Neuronal stem cell (in vitro differentiated cells): ENCODE measurements around the gene EPHB4.

Source experiments
- DNase-seq: peaks from one replicate; pipeline ENCODE4 v3.0.0-alpha.2; 2013; ENCODE audit warnings: low spot score
- H2AFZ ChIP-seq: one replicate; pipeline ENCODE4 v1.6.1; 2013; ENCODE audit warnings: mild to moderate bottlenecking, low read length, inconsistent platforms
- H2AK5ac ChIP-seq: 2 replicates; pipeline ENCODE4 v1.6.1; 2013; ENCODE audit warnings: low read depth, mild to moderate bottlenecking, inconsistent platforms, low read length, moderate library complexity, mixed read lengths
- H2BK120ac ChIP-seq: 2 replicates; pipeline ENCODE4 v1.6.1; 2013; ENCODE audit warnings: low read depth, mild to moderate bottlenecking, inconsistent platforms, low read length, moderate library complexity, mixed read lengths
- H2BK12ac ChIP-seq: one replicate; pipeline ENCODE4 v1.6.1; 2013; ENCODE audit warnings: low read length, inconsistent platforms
- H2BK15ac ChIP-seq: 2 replicates; pipeline ENCODE4 v1.6.1; 2013; ENCODE audit warnings: mild to moderate bottlenecking, low read length, inconsistent platforms, mixed read lengths
- H2BK5ac ChIP-seq: one replicate; pipeline ENCODE4 v1.6.1; 2013; ENCODE audit warnings: inconsistent platforms, mild to moderate bottlenecking, low read length, moderate library complexity
- H3K14ac ChIP-seq: one replicate; pipeline ENCODE4 v1.6.1; 2013; ENCODE audit warnings: low read length, inconsistent platforms
- H3K18ac ChIP-seq: 2 replicates; pipeline ENCODE4 v1.6.1; 2013; ENCODE audit warnings: low read length, inconsistent platforms
- H3K23ac ChIP-seq: 2 replicates; pipeline ENCODE4 v1.6.1; 2013; ENCODE audit warnings: low read depth, mild to moderate bottlenecking, mixed read lengths, low read length, inconsistent platforms; ENCODE audit not compliant: poor library complexity
- H3K27ac ChIP-seq: replicated peaks from 3 replicates; pipeline ENCODE4 v1.5.1; 2013; ENCODE audit warnings: low read length, inconsistent platforms
- H3K27me3 ChIP-seq, 3 experiments: 2 replicates each; pipeline ENCODE4 v1.6.1; 2013; ENCODE audit warnings: low read length in 3 of 3, mild to moderate bottlenecking in 2 of 3, inconsistent platforms in 1 of 3, low read depth in 1 of 3, mixed read lengths in 1 of 3, moderate library complexity in 1 of 3; ENCODE audit not compliant: control insufficient read depth in 3 of 3, insufficient read depth in 3 of 3
- H3K36me3 ChIP-seq, 2 donors: replicated peaks in 1 of 2; 2 replicates each; pipeline ENCODE4 v1.6.1; 2013; ENCODE audit warnings: low read length in 2 of 2; ENCODE audit not compliant: control insufficient read depth in 2 of 2, insufficient read depth in 2 of 2
- H3K4ac ChIP-seq: 2 replicates; pipeline ENCODE4 v1.6.1; 2013; ENCODE audit warnings: inconsistent platforms, mild to moderate bottlenecking, low read length, moderate library complexity
- H3K4me1 ChIP-seq, 2 donors: 1 replicate in 1 of 2; 2 replicates in 1 of 2; pipeline ENCODE4 v1.6.1; 2013; ENCODE audit warnings: low read length in 2 of 2, low read depth in 1 of 2; ENCODE audit not compliant: control insufficient read depth in 2 of 2, insufficient read depth in 1 of 2
- H3K4me2 ChIP-seq: one replicate; pipeline ENCODE4 v1.6.1; 2013; ENCODE audit warnings: mild to moderate bottlenecking, low read length, inconsistent platforms; ENCODE audit not compliant: insufficient read depth, poor library complexity, severe bottlenecking
- H3K4me3 ChIP-seq, 2 donors: 2 replicates each; pipeline ENCODE4 v1.5.1; 2013; ENCODE audit warnings: low read length in 2 of 2, mild to moderate bottlenecking in 2 of 2, inconsistent platforms in 1 of 2, moderate library complexity in 1 of 2
- H3K79me1 ChIP-seq: one replicate; pipeline ENCODE4 v1.6.1; 2013; ENCODE audit warnings: low read depth, mild to moderate bottlenecking, inconsistent platforms, low read length, moderate library complexity
- H3K9ac ChIP-seq: one replicate; pipeline ENCODE4 v1.6.1; 2013; ENCODE audit warnings: mild to moderate bottlenecking, low read depth, low read length, inconsistent platforms; ENCODE audit not compliant: poor library complexity
- H3K9me3 ChIP-seq, 2 donors: replicated peaks in 1 of 2; 2 replicates each; pipeline versions ENCODE3 to v1.6.1; 2013; ENCODE audit warnings: low read length in 2 of 2, mild to moderate bottlenecking in 2 of 2, inconsistent platforms in 1 of 2, low read depth in 1 of 2, mixed read lengths in 1 of 2, moderate library complexity in 1 of 2; ENCODE audit not compliant: control insufficient read depth in 2 of 2, insufficient read depth in 1 of 2
- H4K8ac ChIP-seq: one replicate; pipeline ENCODE4 v1.6.1; 2013; ENCODE audit warnings: low read depth, mild to moderate bottlenecking, inconsistent platforms, low read length, moderate library complexity
- H4K91ac ChIP-seq: one replicate; pipeline ENCODE4 v1.6.1; 2013; ENCODE audit warnings: low read length, low read depth, mild to moderate bottlenecking, inconsistent platforms; ENCODE audit not compliant: poor library complexity
- WGBS, 2 donors: extraction: QIAGEN DNeasy Blood & Tissue Kit; methylation state at CpG; one replicate each; pipeline ENCODE4 v1.1.7; 2013; ENCODE audit warnings: missing lambda C conversion rate in 2 of 2, mixed read lengths in 1 of 2; ENCODE audit not compliant: insufficient read length in 2 of 2, insufficient replicate concordance in 1 of 2; ENCODE audit errors: extremely low coverage in 2 of 2; 5-methylcytosine and 5-hydroxymethylcytosine counted together

Gene EPHB4

DNA sequence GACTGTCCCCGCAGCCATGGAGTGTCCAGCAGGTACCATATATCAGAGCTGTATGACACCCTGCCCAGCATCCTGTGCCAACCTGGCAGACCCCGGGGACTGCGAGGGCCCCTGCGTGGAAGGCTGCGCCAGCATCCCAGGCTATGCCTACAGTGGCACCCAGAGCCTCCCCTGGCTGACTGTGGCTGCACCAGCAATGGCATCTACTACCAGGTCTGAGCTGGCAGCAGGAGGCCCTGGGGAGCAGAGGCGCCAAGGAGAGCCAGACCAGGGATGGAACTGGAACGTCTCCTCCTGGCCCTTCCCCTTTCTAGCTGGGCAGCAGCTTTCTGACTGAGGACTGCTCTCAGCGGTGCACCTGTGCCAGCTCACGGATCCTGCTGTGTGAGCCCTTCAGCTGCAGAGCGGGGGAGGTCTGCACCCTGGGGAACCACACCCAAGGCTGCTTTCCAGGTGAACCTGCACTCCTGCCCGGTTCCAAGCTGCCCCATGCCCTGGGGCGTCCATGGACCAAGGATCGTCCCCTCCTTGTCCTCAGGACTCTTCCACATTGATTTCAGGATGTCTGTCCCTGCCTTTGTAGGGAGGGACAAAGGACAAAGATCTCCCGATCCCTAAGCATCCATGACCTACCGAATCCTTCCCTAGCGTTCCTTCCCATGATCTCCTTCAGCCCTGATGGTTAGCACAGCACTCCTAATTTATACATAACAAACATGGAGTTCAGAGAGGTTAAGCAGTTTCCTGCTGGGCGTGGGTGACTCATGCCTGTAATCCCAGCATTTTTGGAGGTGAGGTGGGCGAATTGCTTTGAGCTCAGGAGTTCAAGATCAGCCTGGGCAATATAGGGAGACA is 33.3 kb downstream of the EPHB4 start:
- Histone ChIP-seq H2AK5ac (no peak overlapping the region), H3K9me3 (no peaks in the 10 kb centered on the region), H3K4me2 (no peak overlapping the region), H3K4me3 (peak overlapping the region in 1 of 2 donors; percentile 27), H4K91ac (no peak overlapping the region), H3K9ac (no peak overlapping the region), H2BK5ac (no peak overlapping the region), H4K8ac (no peak overlapping the region), H3K27ac (no peak overlapping the region), H2BK12ac (peak overlapping the region; percentile 26), H3K4ac (no peak overlapping the region), H3K18ac (peak overlapping the region; percentile 1), H3K79me1 (no peaks in the 10 kb centered on the region), H3K14ac (peak overlapping the region; percentile 1), H2AFZ (no peak overlapping the region), H3K27me3 (peaks cover 0 to 12% (median 0%) of the 10 kb centered on the region in 3 experiments), H2BK120ac (no peak overlapping the region), H3K23ac (peak overlapping the region; percentile 6), H3K36me3 (no peaks in the 10 kb centered on the region), H2BK15ac (peak overlapping the region; percentile 5), H3K4me1 (peaks cover 3 to 5% of the 10 kb centered on the region in 2 donors)
- no peak for DNase-seq
- no CpG with 5 or more reads among the region's 18 CpGs for WGBS, 2 donors

DNA sequence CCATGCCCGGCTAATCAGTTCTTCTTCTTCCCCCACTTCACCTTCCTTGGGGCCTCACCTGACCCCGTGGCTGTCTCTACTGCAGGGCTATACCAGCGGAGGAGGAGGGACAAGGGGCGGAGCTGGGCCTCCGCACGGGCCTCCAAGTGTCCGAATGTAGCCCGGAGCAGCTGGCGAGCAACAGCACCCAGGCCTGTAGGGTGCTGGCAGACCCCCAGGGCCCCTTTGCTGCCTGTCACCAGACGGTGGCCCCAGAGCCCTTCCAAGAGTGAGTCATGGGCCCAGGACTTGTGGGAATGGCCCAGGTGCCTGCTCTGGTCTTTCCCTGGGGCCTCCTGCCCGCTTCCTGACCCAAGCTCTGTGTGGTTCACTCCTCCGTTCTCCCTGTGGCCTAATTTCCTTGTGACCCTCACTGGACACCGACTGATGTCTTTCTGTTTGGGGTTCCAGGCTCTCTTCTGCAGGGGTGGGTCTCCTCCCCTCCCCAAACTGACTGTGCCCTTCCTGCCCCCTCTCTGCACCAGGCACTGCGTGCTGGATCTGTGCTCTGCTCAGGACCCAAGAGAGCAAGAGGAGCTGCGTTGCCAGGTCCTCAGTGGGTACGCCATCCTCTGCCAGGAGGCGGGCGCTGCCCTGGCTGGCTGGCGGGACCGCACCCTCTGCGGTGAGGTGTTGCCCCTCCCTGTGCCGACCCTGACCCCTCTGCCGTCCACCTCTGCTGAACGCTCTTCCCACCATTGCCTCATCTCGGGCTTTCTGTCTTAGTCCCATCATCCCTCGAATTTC is 35.2 kb downstream of the EPHB4 start:
- Histone ChIP-seq H2AK5ac (no peak overlapping the region), H4K8ac (no peak overlapping the region), H3K9me3 (no peaks in the 10 kb centered on the region), H3K4me1 (peaks cover 3 to 5% of the 10 kb centered on the region in 2 donors), H3K27me3 (peaks cover 0 to 12% (median 0%) of the 10 kb centered on the region in 3 experiments), H2BK5ac (peak overlapping the region; percentile 26), H3K79me1 (no peaks in the 10 kb centered on the region), H3K4ac (no peak overlapping the region), H4K91ac (no peak overlapping the region), H2BK12ac (no peak overlapping the region), H2AFZ (no peak overlapping the region), H3K18ac (no peak overlapping the region), H2BK15ac (no peak overlapping the region), H2BK120ac (no peak overlapping the region), H3K14ac (no peak overlapping the region), H3K36me3 (no peaks in the 10 kb centered on the region), H3K4me2 (no peak overlapping the region), H3K9ac (no peak overlapping the region), H3K27ac (no peak overlapping the region), H3K4me3 (no peak overlapping the region), H3K23ac (no peak overlapping the region)
- no CpG with 5 or more reads among the region's 26 CpGs for WGBS, 2 donors
- no peak for DNase-seq

DNA sequence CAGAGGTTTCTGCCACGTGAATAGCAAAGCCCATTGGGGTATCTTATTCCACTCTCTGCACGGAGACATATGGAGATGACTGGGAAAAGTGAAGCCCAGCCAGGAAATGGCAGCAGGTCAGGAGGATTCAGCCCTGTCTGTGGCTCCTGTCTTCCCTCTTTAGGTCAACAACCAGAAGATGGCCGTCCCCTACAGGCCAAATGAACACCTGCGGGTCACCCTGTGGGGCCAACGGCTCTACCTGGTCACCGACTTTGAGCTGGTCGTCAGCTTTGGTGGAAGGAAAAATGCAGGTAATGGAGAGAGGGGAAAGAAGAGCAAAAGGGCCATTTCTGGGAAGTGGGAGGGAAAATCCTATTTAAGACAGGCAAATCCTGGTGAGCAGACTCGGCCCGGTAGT is 38.3 kb downstream of the EPHB4 start:
- no peak overlapping the region for H3K18ac ChIP-seq
- no peak for DNase-seq
- no peak overlapping the region for H2AFZ ChIP-seq
- no peak overlapping the region for H3K27ac ChIP-seq
- H2BK5ac ChIP-seq: no peak overlapping the region
- no peak overlapping the region for H2BK12ac ChIP-seq
- no peak overlapping the region for H3K4ac ChIP-seq
- peaks cover under 1% of the 10 kb centered on the region in 2 donors for H3K4me1 ChIP-seq
- H3K23ac ChIP-seq: no peak overlapping the region
- peaks cover 0 to 10% (median 0%) of the 10 kb centered on the region in 3 experiments for H3K27me3 ChIP-seq
- H4K8ac ChIP-seq: no peak overlapping the region
- H3K14ac ChIP-seq: no peak overlapping the region
- no CpG with 5 or more reads among the region's 9 CpGs for WGBS, 2 donors
- H3K4me3 ChIP-seq: no peak overlapping the region
- no peak overlapping the region for H3K9ac ChIP-seq
- no peak overlapping the region for H3K4me2 ChIP-seq
- no peak overlapping the region for H2BK15ac ChIP-seq
- H3K36me3 ChIP-seq: no peaks in the 10 kb centered on the region
- H2BK120ac ChIP-seq: no peak overlapping the region
- H3K9me3 ChIP-seq: peaks cover 0 to 4% of the 10 kb centered on the region in 2 donors
- no peak overlapping the region for H4K91ac ChIP-seq
- H3K79me1 ChIP-seq: no peaks in the 10 kb centered on the region
- no peak overlapping the region for H2AK5ac ChIP-seq

DNA sequence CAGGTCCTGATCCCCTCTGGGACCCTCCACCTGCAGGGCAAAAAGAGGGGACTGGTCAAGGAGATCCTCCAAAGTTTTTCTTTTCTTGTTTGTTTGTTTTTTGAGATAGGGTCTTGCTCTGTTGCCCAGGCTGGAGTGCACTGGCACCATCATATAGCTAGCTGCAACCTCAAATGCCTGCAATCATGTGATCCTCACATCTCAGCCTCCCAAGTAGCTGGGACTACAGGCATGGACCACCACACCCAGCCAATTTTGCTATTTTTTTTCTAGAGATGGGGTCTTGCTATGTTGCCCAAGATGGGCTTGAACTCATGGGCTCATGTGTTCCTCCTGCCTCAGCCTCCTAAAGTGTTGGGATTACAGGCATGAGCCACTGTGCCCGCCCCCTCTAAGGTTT is 41.0 kb downstream of the EPHB4 start:
- Histone ChIP-seq H3K14ac (no peak overlapping the region), H2AK5ac (no peak overlapping the region), H4K91ac (no peak overlapping the region), H3K4me2 (no peak overlapping the region), H3K27me3 (no peaks in the 10 kb centered on the region), H3K4me1 (no peaks in the 10 kb centered on the region), H3K79me1 (no peaks in the 10 kb centered on the region), H2BK120ac (no peak overlapping the region), H3K36me3 (no peaks in the 10 kb centered on the region), H3K23ac (peak overlapping the region; percentile 34), H3K27ac (no peak overlapping the region), H3K9ac (no peak overlapping the region), H3K4ac (no peak overlapping the region), H3K18ac (peak overlapping the region; percentile 48), H3K9me3 (peaks cover 0 to 4% of the 10 kb centered on the region in 2 donors), H2BK5ac (peak overlapping the region; percentile 53), H2AFZ (peak overlapping the region; percentile 85), H4K8ac (no peak overlapping the region), H2BK12ac (no peak overlapping the region), H3K4me3 (no peak overlapping the region), H2BK15ac (no peak overlapping the region)
- no peak for DNase-seq
- no CpG with 5 or more reads among the region's 1 CpG for WGBS, 2 donors
